Mucosa of stomach (tissue), 1 donor: ENCODE data around the gene IL2RA.
"Not testable (repeated sequence)": the region's sequence is repeated elsewhere in the genome, so short reads cannot be mapped to it uniquely, and the experiment has no call there.

Experiments used
- H3K27me3 ChIP-seq: one replicate; pipeline ENCODE4 v1.7.0; 2013; ENCODE audit warnings: mild to moderate bottlenecking, low read length; ENCODE audit not compliant: control insufficient read depth, insufficient read depth
- H3K36me3 ChIP-seq: one replicate; pipeline ENCODE4 v1.7.0; 2013; ENCODE audit warnings: low read length; ENCODE audit not compliant: control insufficient read depth, insufficient read depth
- H3K4me1 ChIP-seq: one replicate; pipeline ENCODE4 v1.7.0; 2013; ENCODE audit warnings: mild to moderate bottlenecking, low read length; ENCODE audit not compliant: control insufficient read depth, insufficient read depth
- H3K4me3 ChIP-seq: one replicate; pipeline ENCODE4 v1.7.0; 2013; ENCODE audit warnings: low read length
- H3K9ac ChIP-seq: one replicate; pipeline ENCODE4 v1.7.0; 2013; ENCODE audit warnings: mild to moderate bottlenecking, low read length, moderate library complexity
- H3K9me3 ChIP-seq: one replicate; pipeline ENCODE4 v1.7.0; 2013; ENCODE audit warnings: mild to moderate bottlenecking, low read length, moderate library complexity; ENCODE audit not compliant: control insufficient read depth
- donor health status: Pancreatic carcinoma.

IL2RA gene

DNA sequence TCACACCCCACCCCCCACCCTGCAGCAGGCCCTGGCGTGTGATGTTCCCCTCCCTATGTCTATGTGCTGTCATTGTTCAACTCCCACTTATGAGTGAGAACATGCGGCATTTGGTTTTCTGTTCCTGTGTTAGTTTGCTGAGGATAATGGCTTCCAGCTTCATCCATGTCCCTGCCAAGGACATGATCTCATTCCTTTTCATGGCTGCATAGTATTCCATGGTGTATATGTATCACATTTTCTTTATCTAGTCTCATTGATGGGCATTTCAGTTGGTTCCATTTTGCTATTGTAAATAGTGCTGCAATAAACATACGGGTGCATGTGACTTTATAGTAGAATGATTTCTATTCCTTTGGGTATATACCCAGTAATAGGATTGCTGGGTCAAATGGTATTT is 2.6 kb upstream of the IL2RA start:
- not testable (repeated sequence) for H3K9me3 ChIP-seq, H3K27me3 ChIP-seq, H3K4me3 ChIP-seq, H3K36me3 ChIP-seq, H3K9ac ChIP-seq, H3K4me1 ChIP-seq

DNA sequence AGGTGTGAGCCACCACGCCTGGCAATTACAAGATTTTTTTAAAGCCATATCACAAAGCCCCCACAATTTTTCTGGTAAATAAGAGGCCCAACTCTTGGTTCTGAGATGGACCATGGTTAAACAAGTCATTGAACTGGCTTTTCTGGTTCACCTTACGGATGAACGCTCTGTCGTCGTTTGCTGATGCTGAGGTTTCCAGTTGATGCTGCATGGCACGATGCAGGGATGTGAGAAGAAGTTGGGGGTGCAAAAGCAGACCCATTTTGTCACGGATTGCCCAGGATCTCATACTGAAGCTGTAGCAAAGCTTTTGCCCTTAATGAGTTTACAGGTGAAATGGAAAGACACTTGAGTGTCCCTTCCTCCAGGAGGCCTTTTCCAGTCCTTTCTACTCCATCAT is 2.0 kb upstream of the IL2RA start:
- Histone ChIP-seq H3K9ac (no peak overlapping the region), H3K4me3 (no peak overlapping the region), H3K36me3 (no peaks in the 10 kb centered on the region), H3K4me1 (no peaks in the 10 kb centered on the region), H3K9me3 (no peaks in the 10 kb centered on the region), H3K27me3 (no peaks in the 10 kb centered on the region)

DNA sequence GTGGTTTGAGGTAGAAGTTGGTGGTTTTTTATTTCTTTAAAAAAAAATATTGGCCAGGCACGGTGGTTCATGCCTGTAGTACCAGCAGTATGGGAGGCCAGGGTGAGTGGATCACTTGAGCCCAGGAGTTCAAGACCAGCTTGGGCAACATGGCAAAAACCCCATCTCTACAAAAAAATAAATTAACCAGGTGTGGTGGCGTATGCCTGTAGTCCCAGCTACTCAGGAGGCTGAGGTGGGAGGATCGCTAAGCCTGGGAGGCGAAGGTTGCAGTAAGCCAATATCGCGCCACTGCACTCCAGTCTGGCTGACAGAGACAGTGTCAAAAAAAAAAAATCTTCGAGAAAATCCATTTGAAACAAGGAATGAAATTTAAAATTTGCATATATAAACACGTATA is 1.1 kb downstream of the IL2RA start:
- Histone ChIP-seq H3K27me3 (no peaks in the 10 kb centered on the region), H3K36me3 (no peaks in the 10 kb centered on the region), H3K4me3 (no peak overlapping the region), H3K9ac (no peak overlapping the region), H3K9me3 (no peaks in the 10 kb centered on the region), H3K4me1 (no peaks in the 10 kb centered on the region)

DNA sequence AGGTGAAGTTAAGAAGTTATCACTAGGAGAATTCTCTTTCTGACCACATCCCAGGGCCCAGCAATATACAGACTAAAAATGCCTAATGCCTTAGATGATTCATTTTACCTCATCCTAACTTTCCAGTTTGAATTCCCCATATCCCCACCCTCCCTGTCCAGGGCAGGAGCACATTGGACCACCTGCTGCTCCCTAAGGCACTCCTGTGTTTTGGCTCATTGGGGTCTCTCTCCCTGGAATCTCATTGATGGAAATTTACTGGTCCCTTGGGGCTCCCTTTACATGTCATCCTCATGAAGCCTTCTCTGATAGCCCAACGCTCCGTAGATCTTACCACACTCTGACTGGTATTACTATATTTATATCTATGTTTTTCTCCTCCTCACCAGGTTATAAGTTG is 2.7 kb downstream of the IL2RA start:
- no peak overlapping the region for H3K9ac ChIP-seq
- H3K4me1 ChIP-seq: no peaks in the 10 kb centered on the region
- H3K27me3 ChIP-seq: no peaks in the 10 kb centered on the region
- no peaks in the 10 kb centered on the region for H3K36me3 ChIP-seq
- H3K4me3 ChIP-seq: no peak overlapping the region
- no peaks in the 10 kb centered on the region for H3K9me3 ChIP-seq

DNA sequence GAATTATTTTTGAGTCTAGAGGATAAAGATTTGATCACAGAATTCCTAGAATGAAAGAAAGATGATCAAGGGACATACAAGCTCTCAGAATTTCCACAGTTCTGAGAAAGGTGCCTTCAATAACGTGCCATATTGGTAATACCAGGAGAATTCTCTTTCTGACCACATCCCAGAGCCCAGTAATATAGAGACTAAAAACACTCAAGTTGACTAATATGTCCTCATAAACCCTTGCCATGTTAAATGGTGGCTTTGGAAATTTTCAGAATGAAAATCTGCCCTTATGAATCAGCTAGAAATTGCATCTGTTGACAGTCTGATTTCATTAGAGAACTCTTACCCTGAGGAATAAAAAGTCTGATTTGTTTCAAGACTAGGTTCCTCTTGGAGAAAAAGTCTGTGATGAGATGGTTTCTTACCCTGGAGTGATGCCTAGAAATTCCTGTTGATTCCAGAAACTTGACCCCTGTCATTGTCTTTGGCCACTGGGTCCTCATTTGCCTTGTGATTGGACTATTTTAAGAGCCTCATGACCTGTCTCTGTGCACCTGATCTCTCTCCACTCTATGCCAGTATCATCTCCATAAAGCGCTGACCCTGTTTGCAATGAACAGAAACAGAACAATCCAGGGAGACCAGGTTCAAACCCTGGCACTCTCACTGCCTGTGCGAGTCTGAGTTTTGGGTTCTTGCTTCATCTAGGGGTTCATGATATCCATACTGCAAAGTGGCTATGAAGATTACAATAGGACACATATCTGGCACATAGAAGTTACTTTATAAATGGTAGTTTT is 3.3 kb downstream of the IL2RA start:
- peaks cover 6% of the 10 kb centered on the region for H3K4me1 ChIP-seq
- no peaks in the 10 kb centered on the region for H3K9me3 ChIP-seq
- no peaks in the 10 kb centered on the region for H3K27me3 ChIP-seq
- H3K4me3 ChIP-seq: no peak overlapping the region
- H3K36me3 ChIP-seq: no peaks in the 10 kb centered on the region
- H3K9ac ChIP-seq: no peak overlapping the region

DNA sequence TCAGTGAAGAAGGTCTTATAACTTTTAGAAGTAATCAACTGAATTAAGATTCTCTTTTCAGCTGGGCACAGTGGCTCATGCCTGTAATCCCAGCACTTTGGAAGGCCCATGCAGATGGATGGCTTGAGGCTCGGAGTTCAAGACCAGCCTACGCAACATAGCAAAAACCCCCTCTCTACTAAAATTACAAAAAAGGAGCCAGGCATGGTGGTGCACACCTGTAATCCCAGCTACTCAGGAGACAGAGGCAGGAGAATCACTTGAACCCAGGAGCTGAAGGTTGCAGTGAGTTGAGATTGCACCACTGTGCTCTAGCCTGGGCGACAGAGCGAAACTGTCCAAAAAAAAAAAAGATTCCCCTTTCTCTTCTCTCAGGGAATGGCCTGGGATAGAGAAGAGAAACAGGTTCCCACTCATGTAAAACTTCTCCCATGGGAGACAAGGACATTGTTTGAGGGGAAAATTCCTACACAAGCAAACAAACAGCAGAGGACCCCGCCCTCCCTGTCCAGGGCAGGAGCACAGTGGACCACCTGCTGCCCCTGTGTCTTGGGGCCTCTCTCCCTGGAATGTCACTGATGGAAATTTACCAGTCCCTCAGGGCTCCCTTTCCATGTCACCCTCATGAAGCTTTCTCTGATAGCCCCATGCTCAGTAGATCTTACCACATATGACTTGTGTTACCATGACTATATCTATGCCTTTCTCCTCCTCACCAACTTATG is 5.6 kb downstream of the IL2RA start:
- no peaks in the 10 kb centered on the region for H3K27me3 ChIP-seq
- H3K36me3 ChIP-seq: no peaks in the 10 kb centered on the region
- H3K9ac ChIP-seq: no peak overlapping the region
- peaks cover 20% of the 10 kb centered on the region for H3K4me1 ChIP-seq
- H3K4me3 ChIP-seq: no peak overlapping the region
- no peaks in the 10 kb centered on the region for H3K9me3 ChIP-seq

DNA sequence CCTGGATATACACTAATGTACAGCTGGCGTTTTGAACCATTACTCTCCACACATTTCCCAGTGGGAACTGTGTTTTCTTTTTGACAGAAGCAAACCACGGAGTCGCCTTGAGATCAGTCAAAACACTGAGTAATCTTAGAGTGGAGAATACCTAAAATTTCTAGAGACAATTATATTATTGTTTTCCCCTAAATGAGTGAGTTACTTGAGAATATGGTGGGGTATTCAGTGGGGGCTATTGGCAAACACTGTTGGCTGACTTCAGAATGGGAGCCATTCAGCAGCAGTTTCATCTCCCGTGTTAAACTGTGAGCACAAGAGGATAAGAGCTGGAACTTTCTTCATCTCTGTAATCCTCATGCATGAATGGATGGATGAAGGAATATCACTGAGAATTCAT is 6.2 kb downstream of the IL2RA start:
- Histone ChIP-seq H3K9me3 (no peaks in the 10 kb centered on the region), H3K9ac (no peak overlapping the region), H3K4me1 (peaks cover 20% of the 10 kb centered on the region), H3K27me3 (no peaks in the 10 kb centered on the region), H3K4me3 (no peak overlapping the region), H3K36me3 (no peaks in the 10 kb centered on the region)

DNA sequence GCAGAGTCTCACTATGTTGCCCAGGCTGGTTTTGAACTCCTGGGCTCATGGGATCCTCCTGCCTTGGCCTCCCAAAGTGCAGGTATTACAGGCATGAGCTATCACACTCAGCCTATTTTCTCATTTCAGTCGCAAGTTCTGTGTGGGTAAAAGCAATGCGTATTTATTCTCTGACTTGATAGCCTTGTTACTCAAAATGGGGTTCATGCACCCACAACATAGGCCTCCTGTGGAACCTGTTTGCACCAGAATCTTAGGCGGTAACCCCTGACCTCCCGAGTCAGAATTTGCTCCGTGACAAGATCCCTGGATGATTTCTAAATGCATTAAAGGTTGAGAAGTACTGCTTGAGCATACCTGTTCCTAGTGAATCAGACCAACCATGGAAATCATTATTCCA is 7.3 kb downstream of the IL2RA start:
- Histone ChIP-seq H3K36me3 (no peaks in the 10 kb centered on the region), H3K9ac (no peak overlapping the region), H3K4me1 (peaks cover 24% of the 10 kb centered on the region), H3K27me3 (no peaks in the 10 kb centered on the region), H3K4me3 (no peak overlapping the region), H3K9me3 (no peaks in the 10 kb centered on the region)

DNA sequence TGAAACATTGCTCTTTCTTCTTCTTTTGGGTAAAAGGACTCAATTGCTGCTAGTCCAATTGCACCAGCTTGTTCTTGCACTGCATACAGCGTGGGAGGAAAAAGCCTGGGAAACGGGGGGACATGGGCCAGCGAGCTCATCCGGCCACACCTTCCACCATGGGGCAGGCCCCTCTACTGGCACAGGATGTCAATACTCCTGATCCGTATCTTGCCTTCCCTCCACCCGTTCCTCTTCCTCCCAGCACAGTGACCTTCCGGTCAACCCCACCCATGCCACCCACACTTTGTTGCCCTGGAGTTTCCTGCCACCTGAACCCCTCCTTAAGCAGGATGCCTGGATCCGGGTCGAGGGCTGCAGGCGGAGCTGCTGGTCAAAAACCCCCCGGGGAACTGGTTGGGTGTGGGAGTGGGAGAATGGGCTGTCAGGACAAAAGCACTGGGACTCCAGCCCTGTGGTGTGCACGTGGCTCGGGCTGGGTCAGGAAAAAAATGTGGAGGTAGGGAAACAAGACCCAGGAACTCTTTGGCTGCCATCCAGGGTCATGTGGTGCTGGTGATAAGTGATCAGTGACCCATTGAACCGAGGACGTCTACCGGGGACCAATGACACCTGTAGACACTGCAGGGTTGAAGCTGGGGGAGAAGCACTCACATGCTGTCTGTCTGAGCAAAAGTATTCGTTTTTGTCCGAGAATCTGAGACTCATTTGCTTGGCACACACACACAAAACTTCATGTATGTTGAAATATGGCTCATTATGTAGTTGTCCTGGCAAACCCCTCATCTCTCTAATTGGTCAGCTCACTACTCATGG is 8.1 kb downstream of the IL2RA start:
- no peak overlapping the region for H3K9ac ChIP-seq
- no peak overlapping the region for H3K4me3 ChIP-seq
- peaks cover 24% of the 10 kb centered on the region for H3K4me1 ChIP-seq
- H3K27me3 ChIP-seq: no peaks in the 10 kb centered on the region
- no peaks in the 10 kb centered on the region for H3K36me3 ChIP-seq
- no peaks in the 10 kb centered on the region for H3K9me3 ChIP-seq

DNA sequence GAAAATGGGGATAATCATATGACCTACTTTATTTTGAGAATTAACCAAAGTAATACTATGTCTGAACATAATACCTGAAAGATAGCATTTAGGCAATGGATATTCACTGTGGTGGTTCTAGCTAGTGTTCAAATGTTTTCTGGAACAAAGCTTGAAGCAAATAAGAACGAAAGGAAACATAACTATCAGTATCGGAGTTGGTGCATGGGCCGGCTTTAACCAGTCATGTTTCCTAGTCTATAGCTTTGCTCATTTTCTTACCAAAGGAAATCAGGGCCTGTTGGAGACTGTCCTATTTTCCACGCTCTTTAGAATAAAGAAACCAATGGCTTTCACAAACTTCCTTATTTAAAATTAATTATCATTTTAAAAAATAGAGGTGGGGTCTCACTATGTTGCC is 8.9 kb downstream of the IL2RA start:
- Histone ChIP-seq H3K9ac (no peak overlapping the region), H3K4me1 (peaks cover 24% of the 10 kb centered on the region)

DNA sequence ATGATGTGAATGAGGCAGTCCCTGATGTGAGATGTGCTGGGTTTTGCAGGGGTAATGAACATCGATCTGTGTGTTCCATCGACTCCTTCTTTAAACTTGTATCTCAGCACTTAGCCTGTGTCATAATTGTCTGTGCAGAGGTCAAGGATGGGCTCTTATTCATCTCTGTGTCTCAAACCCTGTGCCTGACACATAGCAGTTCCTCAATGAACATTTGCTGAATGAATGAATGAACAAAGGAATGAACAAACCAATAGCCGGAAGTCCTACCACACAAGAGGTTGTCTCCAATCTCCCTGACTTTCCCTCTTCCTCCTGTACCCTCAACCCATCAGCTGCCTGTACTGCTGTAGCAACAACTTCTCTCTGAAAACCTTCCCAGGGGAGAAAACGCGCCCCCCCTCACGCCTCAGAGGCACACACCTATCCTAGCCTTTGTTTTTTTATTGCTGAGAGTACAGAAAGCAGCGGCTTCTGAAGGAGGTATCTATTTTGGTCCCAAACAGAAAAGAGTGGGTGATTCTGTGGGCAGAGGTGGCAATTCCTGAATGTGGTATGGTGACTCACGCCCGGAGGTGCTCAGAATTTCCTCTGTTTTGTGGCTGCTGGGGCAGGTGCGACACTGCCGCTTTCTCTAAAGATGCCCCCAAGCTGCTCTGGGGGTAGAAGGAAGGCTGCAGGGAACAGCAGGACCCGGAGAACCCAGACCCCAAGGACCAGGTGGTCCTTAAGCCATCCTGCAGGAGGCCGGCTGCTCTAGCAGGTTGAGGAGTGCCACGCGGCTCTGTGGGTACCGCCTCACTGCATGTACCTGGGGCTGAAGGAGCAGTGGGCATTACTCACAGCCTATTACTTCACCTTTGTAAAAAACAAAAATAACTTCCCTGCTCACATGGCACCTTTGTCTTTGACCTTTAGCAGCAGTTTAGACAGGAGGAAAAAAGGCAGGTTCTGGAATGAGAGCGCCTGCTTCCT is 9.6 kb downstream of the IL2RA start:
- Histone ChIP-seq H3K27me3 (no peaks in the 10 kb centered on the region), H3K4me3 (no peak overlapping the region), H3K36me3 (no peaks in the 10 kb centered on the region), H3K9me3 (no peaks in the 10 kb centered on the region), H3K4me1 (peaks cover 24% of the 10 kb centered on the region), H3K9ac (no peak overlapping the region)

More for the DNA sequence above, 8.9 kb downstream of the IL2RA start:
- no peak overlapping the region for H3K4me3 ChIP-seq
- no peaks in the 10 kb centered on the region for H3K9me3 ChIP-seq
- H3K27me3 ChIP-seq: no peaks in the 10 kb centered on the region
- H3K36me3 ChIP-seq: no peaks in the 10 kb centered on the region
